ENCODE results near the gene AAK1.
"Not testable (repeated sequence)": the region's sequence is repeated elsewhere in the genome, so short reads cannot be mapped to it uniquely, and the experiment has no call there.

The AAK1 gene

DNA sequence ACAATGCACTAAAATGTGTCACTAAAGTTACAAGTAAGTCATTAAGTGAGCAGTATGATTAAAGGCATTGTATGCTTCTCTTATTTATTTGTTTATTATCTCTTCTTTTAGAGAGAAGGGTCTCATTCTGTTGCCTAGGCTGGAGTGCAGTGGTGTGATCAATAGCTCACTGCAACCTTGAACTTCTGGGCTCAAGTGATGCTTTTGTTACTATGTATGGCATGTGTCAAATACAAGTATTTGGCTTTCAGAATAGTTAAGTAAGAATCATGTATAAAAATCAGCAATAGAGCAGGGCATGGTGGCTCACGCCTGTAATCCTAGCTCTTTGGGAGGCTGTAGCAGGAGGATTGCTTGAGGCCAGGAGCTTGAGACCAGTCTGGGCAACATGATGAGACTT lies 15.8 kb upstream of the AAK1 start:
- DNase-seq, result no peak

DNA sequence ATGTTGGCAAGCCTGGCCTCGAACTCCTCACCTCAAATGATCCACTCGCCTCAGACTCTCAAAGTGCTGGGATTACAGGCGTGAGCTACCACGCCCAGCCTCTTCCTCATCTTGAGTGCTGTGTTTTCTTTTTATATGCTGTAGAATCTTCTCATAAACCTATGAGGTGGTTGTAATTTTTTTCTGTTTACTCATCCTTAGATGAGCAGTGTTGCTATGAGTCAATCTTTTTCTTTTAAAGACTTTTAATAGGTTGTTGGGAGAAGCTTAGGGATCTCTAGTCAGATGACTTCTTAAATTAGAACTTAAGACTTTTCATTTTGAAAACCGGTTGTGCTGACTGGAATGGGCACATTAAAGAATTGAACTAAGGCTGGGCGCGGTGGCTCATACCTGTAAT lies 8.7 kb upstream of the AAK1 start:
- DNase-seq, result no peak

DNA sequence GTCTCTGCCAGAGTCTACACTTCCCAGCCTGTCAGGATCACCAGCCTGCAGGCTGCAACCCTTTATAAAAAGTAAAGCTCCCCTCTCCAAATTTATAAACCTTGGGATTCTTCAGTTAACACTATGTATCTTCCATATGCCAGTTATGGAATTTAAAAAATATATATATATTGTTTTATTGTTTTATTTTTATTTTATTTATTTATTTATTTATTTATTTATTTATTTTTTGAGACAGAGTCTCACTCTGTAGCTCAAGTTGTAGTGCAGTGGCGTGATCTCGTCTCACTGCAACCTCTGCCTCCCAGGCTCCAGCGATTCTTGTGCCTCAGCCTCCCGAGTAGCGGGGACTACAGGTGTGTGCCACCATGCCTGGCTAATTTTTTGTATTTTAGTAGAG lies 3.7 kb upstream of the AAK1 start:
- DNase-seq, result not testable (repeated sequence)

DNA sequence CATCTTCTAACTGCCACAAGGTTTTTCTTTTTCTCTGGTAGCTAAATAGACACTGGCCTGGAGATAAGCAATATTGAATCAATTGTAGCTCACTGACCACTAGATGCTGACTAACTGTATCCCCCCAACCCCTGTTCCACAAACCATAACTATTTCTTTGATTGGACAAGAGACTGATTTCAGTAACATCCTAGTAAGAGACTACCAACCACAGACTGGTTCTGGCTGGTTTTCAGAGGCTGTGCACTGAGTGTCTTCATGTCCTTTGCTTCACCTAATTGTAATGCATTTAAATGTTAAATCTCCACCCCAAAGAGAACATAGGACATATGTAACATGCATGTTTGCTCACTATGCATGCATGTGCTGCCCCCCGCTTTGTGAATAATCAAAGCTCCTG lies 3.2 kb upstream of the AAK1 start:
- DNase-seq, result no peak

DNA sequence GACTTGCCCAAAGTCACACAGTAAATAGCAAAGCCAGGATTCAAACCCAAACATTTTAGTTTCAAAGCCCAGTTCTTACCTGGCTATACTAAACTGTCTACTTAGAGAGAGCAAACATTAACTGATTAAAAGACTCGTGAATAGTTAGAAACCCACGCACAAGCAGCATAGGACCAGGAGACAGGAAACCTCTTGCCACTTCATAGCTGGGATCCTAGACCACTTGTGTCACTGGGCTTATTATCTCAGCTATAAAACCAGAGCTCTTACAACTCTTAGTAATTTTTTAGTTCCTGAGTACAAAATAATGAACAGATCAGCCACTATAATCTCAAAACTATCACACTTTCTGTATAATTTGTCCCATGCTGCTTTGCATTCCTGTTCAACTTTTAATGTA lies 2.4 kb upstream of the AAK1 start:
- no peak for DNase-seq

DNA sequence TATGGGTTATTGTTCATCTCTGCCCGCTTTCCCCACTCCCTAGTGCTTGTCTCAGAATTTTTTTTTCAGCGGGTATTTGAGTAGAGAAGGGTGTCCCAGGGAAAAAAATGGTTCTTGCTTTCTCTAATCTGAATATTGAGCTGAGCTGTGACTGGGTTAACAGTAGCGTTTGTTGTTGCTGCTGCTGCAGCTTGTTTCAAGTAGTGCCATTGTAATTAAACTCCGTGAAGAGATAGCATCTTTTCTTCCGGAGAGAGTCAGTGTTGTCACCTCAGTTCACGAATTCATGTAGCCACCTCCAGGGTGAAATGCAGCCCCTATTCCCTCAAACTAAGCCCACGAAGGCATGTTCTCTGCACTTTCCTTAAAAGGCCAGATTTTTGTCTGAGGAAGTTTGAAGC lies 1.5 kb upstream of the AAK1 start:
- DNase-seq, result no peak

DNA sequence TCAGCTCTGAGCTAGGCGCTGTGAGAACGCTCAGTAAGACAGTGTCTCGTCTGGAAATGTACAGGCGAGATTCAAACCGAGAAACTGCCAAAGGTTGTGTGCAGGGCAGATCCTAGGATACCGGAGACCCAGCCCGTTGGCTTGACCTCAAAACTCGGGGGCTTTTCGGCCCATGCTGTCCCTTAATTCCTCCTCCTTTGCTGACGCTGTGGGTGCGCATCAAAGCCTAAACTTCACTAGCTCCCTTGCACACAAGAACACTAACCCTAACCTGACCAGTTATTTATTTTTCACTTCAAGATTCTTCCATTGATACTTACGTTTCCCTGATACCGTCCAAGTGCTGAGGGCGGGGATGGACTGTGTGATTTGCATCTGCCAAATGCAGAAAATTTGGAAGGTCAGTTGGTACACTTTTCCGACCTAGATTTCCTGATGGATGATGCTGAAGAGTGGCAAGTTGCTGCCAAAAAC lies 1.0 kb upstream of the AAK1 start:
- DNase-seq, result no peak

DNA sequence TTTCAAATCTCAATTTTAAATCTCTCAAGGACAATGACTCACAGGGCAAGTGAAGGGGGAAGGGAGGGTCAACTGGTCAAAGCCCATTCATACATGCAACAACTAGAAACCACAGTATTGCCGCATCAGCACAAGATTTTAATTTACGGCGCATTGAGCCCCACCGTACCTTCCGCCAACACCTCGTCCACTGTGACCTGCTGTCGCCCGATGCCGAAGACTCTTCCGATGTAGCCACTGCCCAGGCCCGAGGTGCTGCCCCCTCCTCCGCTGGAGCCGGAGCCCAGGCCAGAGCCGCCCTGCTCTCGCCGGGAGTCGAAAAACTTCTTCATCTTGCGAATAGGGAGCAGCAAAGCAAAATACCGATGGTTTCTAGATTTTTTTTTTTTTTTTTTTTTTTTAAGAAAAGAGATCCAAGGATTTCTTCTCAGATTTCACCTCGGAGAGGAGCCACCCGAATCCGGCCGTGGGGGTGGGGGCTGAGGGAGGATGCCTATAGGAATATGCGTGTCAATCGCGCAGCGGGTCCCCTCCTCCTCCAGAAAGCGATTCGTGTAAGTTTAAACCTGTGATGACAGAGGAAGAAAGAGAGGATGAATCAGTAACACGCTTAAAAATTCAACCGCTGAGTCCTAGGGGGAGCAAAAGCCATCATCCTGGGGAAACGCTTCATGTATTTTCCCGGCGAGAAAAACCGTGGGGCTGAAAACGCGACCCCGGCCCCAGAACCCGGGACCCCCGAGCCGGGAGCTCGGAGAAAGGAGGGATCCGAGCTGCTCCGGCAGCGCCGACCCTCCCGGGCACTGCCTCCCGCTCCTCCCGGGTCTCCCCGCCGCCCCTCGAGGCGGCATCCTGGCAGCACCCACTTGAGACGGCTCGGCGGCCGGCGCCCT lies 584 bp downstream of the AAK1 start:
- DNase-seq, result peak; percentile 69

DNA sequence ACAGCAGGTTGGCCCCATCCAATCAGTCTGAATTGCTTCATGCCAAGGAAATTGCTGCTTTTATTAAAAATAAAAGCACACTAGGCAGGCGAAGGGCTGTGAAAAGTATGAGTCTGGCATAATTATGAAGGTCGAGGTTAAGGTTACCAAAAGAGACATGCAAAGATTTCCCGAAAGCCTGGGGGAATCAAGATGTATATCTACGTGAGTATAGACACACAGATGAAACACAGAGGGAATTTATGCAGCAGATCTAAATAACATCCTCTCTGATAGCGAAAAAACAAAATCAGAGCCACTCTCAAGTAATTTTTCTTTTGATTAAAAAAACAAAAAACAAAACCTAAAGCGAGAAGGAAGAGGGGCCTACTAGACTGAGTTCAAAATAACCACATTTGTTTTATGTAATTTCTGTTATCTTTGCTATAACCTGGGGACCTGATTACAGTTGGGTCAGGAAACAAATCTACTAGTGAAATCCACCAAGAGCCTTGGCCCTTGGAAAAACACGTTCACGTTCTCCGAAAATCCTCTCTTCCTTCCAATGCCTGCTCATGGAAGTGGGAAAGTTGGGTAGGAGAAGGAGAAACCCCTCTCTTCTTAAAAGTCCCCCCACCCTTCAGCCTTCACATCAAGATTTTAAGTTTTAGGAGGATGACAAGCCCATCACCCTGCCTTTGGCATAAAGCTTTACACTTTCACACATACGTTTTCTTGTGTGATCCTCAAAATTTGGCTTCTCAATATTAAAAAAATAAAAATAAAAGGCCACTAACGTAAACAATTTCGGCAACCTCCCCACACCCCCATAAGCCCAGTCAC lies 1.4 kb downstream of the AAK1 start:
- no peak for DNase-seq

DNA sequence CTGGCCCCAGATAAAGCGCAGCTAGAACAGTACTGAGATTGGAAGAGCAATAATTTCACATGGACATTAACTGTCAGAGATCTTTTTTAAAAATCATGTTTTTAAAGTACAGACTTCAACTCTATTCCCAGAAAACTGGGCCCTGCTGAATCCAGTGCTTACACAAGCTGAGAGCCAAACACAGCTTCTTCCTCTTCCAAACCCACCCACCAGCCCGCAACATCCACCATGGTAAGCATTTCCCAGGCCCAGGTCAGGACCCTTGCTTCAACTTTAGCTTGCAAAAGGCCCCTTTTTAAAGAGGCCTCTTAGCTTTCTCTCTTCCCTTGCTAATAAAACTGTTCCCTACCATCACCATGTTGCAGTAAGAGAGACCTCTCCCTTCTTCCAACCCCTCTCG lies 2.1 kb downstream of the AAK1 start:
- DNase-seq, result no peak

DNA sequence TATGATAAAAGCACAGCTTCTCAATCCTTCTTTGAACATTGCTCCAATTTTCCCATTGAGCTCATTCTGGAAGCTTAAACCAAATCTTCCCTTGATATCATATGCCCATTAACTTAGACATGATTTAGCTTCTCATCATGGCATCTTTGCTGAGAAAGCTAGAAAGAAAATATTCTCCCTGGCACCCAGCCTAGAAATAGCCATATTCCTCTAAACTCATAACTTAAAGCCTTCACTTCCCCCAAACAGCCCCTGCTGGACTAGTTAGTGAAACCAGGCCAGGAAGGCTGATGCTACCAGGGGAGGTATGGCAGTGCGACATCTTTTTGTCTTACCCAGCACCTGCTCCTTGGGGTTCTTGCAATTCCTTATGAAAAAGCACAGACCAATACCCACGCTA lies 4.3 kb downstream of the AAK1 start:
- DNase-seq, result no peak

DNA sequence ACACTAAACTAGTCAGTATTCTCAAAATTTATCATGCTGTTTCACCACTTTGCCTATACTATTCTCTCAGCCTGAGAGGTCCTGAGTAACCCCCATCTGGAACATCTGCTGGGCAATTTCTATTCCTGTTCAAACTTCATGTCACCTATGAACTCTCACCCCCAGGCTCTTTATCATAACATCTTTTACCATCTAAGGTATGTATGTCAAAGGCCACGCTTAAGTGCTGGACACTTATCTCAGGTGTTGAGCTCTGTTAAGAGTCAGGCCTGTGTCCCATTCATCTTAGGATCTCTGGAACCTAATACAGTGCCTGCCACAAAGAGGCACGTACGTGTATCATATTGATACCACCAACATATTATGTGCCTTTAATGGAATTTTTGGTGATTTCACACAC lies 4.9 kb downstream of the AAK1 start:
- no peak for DNase-seq

DNA sequence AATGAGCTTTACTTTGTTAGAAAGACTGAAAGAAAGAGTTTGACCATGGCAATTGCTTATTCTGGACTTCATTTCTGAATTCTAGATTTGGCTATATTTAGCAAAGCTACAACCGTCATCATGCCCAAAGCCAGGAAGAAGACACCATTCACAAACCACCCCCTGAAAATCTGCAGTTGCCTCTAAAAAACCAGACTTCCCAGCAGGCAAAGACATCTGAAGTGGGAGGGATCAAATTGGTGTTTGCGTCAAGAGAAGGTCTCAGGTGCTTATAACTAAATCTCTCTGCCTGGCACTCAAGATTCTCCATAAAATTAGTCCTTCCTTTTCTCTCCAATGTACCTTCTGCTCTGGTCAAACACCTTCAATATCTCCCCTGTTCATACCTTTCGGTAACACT lies 5.6 kb downstream of the AAK1 start:
- DNase-seq, result no peak

DNA sequence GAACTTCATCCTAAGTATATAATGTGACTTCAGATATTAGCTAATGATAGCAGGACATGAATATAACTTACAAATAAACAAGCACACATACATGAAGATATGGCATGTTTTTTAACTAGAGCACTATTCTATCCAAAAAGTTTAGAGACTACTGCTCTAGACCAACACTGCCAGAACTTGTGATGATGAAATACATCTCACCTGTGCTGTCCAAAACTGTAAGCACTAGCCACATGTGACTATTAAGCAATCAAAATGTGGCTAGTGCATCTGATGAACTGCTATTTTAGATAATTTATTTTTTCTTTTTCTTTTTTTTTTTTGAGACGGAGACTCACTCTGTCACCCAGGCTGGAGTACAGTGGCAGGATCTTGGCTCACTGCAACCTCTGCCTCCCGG lies 7.1 kb downstream of the AAK1 start:
- DNase-seq, result no peak

DNA sequence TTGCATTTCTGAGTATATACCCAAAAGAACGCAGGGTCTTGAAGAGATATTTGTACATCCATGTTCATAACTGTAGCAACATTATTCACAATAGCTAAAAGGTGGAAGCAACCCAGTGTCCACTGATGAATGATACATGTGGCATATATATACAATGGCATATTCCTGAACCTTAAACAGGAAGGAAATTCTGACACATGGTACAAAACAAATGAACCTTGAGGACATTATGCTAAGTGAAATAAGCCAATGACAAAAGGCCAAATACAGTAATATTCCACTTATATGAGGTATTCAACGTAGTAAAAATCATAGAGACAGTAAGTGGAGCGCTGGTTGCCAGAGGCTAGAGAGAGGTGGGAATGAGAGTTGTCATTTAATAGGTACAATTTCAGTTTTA lies 8.1 kb downstream of the AAK1 start:
- DNase-seq, result no peak

DNA sequence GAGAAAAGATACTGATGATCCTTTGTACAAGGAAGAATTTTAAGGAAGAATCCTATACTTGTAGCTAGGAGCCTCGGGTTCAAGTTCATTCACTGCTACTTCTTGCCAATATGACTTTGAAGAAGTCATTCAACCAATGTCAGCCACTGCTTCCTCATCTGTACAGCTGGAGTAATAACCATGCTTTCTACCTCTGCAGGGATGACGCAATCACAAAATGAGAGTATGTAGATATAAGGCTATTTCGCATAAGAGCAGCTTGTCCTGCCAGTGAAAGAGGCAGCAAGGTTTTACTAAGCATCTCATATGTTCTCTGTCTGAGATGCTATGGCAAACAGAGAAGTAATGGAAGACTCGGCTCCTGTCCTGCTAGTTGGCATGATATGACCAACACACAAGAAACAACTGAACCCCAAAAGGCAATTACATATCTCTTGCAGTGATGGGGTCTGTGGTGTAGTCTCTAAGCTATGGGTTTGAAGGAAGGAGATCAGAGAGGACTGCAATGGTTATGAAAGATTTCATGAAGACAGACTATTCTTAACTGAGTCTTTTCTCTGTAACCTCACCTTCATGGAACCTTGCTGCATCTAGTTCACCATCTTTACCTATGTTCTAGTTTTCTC lies 9.2 kb downstream of the AAK1 start:
- no peak for DNase-seq

DNA sequence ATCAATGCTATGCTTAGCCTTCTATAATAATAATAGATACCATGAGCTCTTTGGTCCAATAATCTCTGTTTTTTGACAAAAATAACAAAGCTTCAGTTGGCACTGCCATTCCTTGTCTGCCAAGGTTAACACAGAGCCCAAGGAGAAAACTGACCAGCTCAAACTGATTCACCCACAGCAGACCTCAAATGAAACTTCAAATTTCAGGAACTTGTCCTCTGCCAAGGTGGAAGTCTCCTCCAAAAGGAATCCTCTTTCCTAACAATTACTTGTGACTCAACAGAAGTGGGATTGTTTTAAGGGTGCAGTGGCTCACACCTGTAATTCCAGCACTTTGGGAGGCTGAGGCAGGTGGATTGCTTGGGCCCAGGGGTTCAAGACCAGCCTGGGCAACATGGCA lies 12.1 kb downstream of the AAK1 start:
- DNase-seq, result no peak

DNA sequence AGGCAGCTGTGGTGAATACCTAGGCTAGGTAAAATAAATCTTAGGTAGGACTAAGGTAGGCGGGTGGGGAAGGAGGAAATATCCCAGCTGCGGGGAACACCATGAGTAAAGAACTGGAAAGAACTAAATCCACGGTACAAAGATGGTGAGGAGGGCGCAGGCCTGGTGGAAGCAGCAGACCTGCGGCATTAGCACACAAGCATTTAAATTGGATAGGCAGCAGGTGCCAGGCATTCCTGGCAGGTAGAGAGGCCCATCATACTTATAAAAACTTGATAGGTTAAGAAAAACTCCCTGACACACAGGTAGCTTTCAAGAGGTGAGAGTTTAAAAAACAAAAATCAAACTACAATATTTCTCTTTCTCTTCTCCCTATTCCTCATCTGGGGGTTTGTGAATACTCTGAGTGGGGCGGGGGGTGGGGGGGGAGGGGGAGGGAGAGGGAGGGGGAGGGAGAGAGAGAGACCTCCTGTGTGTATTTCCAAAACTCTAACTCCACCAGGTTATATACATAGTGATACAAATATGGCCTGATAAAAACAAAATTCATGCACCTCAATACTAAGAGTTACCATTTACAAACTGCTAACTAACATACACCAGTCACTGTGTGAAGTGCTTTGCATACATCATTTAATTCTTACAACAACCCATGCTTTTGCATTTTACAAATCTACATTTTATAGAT lies 13.5 kb downstream of the AAK1 start:
- DNase-seq, result no peak

DNA sequence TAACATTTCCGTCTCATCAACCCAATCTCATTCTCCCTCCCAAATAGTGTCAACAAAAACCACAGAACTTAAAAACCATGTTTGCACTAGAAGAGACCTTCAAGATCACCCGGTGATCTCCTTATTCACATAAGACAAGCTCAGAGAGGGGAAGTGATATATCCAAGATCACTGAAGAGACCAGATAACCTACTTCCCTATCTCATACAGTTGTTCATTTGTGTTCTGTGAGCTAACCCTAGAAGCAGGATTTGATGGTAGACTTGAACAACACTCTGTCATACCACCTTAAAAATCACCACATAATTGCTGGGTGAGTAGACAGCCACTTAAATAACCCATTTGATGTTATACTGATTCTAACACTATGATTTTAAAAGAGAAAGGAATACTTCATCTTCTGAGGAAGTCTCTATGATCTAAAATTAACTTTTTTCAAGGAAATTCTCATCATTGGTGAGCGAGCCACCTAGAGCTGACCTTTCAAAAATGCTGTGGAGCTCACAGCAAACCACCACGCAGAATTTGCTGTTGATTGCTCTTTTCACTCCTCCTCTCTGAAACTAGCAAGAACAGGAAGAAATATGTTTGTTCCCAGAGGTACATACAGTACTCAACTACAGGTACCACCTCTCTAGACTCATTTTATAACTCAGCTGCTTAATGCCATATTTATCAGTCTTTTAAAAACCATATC lies 15.1 kb downstream of the AAK1 start:
- DNase-seq, result peak; percentile 24

DNA sequence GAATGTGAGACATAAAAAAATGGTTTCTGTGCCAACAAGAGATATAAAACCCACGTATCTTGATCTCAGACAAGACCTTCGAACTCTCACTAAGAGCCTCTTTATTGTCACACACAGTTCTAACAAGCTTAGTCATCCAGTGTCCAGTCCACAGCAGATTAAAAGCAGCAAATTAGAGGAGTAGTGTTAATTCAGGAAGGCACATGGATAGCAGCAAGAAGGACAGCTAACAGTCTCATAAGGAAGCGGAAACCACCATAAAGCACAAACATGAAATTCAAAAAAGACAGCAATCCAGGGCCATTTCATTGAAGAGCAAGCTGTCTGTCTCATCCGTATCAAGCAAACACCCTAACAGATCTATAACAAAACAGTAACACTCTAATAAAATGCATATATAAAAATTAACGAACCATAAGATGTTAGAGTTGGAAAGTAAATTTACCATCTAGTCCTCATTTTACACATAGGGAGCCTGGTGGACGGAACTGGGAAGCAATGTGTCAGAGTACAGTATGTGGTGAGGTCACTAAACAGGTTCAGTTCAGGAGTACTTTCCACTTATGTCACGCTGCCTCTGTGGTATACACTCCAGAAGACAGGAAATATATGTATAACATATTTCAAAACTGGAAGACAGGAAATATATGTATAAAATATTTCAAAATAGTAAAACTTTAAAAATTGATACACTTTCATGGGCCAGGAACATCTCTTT lies 18.3 kb downstream of the AAK1 start:
- no peak for DNase-seq

DNA sequence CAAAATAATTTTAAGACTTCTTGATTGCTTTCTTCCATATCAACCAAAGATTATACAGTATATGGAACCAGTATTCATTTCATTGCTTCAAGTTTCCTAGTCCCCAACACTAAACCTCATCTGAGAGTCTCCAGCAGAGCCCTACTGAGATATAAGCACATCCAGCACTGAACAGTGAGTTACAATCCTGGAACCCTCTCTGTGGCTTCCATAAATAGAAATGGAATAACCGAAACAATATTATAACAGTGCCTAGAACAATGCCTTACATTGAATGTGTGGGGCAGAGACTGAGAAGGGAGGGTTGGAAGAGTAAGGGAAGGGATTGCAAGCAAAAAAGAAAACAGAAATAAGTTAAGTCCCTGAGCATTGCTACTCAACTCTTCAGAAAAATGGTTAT lies 18.9 kb downstream of the AAK1 start:
- no peak for DNase-seq

DNA sequence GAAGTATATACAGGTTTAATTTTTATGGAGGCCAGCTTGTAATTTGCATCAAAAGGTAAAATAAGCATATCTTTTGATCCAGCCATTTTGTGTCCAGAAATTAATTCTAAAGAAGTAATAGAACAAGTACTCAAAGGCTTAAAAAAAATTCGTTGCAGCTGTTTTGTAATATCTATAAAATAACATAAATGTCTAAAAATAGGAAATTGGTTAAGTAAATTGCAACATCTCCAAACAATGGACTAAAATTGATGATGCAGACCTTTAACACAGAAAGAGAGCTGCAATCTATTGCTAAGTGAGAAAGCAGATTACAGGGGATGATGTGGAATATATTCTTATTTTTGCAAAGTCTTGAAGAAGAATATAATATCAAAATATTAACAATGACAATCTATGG lies 19.4 kb downstream of the AAK1 start:
- DNase-seq, result no peak

Data from activated CD8-positive, alpha-beta memory T cell treated with anti-CD3 and anti-CD28 coated beads, Interleukin-2, amount 50 U/mL, for 4 hours (primary cell).